GM21717 (cell line): ENCODE results near the gene HS3ST2.

Experiments
- ATAC-seq: cut with Tn5 transposase; IDR thresholded peaks from one replicate; pipeline ENCODE4 v1.9.1; 2021; ENCODE audit warnings: mild to moderate bottlenecking, moderate library complexity; ENCODE audit not compliant: unreplicated experiment

Gene HS3ST2

DNA sequence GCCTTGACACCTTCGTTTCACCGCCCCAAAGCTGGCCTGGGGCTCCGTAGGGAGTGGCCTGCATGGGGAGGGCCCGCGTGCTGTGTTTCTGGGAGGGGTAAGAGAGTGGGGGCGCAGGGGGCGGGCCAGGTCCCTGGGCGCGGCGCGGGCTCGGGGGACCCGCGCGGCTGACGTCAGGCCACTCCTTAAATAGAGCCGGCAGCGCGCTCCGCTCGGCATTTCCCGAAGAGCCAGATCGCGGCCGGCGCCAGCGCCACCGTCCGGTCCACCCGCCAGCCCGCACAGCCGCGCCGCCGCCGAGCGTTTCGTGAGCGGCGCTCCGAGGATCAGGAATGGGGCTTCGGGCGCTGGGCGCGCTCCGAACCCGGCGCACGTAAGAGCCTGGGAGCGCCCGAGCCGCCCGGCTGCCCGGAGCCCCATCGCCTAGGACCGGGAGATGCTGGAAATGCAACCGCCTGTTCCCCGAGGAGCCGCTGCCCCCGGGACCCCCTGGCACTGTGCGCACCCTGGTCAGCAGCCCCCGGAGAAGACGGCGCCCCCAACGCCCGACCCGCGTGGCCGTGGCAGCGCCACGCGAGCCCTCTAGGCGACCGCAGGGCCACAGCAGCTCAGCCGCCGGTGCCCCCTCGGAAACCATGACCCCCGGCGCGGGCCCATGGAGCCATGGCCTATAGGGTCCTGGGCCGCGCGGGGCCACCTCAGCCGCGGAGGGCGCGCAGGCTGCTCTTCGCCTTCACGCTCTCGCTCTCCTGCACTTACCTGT lies at the start of gene HS3ST2:
TSS of gene HS3ST2 (plus strand) at position 215 of the 763 bp plus-strand sequence. CDS start at position 664, 449 bp downstream.
- no peak for ATAC-seq

DNA sequence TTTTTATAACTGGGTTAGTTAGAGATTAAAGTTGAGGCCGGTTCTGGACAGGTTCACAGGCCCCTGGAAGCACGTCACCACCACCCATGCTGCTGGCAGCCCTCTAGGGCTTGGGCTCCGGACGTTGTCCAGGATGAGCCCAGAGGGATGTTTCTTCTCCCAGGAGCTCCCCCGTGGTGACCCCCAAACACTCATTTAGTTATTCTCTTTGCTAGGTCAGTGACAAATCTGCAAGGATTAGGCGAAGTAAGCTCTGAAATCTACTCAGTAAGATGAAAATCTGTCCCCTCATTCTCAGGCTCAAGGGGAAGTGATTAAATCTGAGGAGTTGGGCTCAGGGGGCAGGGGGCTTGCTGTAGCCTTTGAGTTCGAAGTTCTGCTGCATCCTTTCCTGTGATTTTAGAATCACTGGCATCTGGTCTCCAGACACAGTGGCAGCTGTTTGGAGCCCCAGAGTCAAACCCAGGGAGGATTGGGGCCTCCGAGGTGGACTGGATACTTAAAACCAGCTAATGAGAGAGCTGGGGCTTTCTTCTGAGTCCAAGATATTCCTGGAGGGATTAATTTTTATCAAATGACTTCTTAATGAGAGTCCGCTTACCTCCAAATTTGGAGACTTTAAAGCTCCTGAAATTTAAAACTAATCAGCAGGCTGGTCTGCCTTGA lies 49.2 kb upstream of the HS3ST2 start:
- ATAC-seq = no peak

GRCh38 chr16:22765479-22765878 lies 48.5 kb upstream of the HS3ST2 start:
- ATAC-seq = no peak

GRCh38 chr16:22770866-22771265 lies 43.1 kb upstream of the HS3ST2 start:
- ATAC-seq = no peak

DNA sequence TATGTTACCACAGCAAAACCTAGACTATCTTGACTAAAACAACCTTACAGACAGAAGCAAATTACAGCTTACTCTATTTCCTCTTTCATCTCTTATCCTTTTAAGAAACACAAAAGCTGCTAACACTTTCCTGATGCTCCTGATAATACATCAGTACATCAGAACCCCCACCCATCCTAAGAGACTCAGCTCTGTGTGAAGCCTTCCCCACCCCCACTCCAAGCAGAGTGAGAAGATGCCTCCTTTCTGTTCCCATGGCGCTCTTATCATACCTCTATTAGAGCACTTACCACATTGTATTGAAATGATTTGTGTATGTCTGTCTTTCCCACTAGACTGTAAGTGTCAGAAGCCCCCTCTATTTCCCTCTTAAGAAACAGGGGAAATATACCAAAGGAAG lies 42.4 kb upstream of the HS3ST2 start:
- ATAC-seq = no peak

- ATAC-seq = no peak
Measured at GRCh38 chr16:22775220-22775922, 38.6 kb upstream of the HS3ST2 start.

DNA sequence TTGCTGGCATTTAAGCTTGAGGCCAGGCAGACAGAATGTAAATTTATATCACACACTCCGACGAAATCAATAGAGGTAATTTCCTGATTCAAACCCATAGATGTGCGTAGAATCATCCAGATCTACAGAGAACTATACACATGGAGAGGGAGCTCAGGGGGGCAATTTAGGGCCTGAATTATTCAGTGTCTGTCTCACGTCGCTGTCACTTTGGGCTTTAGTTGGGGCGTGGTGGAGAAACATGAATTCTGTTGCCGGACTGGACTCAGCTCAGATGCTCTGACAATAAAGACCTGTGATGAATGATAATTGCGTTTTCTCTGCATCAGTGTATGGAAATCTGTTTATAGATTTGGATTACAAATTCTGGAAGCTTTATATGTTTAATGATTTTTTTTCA lies 32.5 kb upstream of the HS3ST2 start:
- ATAC-seq = no peak

GRCh38 chr16:22782314-22782713 lies 31.6 kb upstream of the HS3ST2 start:
- no peak for ATAC-seq

GRCh38 chr16:22784690-22785214 lies 29.2 kb upstream of the HS3ST2 start:
- ATAC-seq = no peak

DNA sequence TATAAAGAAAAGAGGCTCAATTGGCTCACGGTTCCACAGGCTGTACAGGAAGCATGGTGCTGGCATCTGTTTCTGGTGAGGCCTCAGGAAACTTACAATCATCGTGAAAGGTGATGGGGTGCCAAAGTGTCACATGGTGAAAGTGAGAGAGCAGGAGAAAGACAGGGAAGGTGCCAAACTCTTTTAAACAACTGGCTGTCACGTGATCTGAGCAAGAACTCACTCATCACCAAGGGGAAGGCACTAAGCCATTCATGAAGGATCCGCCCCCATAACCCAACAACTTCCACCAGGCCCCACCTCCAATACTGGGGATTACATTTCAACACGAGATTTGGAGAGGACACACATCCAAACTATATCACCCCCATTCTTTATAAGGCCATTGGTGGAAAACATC lies 28.4 kb upstream of the HS3ST2 start:
- no peak for ATAC-seq

GRCh38 chr16:22786284-22786683 lies 27.7 kb upstream of the HS3ST2 start:
- no peak for ATAC-seq

- ATAC-seq = no peak
Measured at GRCh38 chr16:22786691-22787090, 27.3 kb upstream of the HS3ST2 start.

GRCh38 chr16:22787466-22788192 lies 26.3 kb upstream of the HS3ST2 start:
- no peak for ATAC-seq

DNA sequence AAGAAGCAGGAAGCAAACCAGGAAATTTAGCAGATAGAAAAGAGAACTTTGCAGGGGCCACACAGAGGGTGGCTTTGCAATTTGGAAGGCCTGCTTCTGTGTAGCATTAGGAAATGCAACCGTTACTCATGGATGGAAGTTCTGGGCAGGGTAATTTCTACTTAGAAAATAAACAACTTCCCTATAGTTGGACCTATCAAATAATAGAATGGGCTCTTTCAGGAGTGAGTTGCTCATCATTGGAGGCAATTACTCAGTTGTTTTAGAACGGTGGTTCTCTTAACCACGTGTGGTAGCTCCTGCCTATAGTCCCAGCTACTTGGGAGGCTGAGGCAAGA lies 25.8 kb upstream of the HS3ST2 start:
- no peak for ATAC-seq

DNA sequence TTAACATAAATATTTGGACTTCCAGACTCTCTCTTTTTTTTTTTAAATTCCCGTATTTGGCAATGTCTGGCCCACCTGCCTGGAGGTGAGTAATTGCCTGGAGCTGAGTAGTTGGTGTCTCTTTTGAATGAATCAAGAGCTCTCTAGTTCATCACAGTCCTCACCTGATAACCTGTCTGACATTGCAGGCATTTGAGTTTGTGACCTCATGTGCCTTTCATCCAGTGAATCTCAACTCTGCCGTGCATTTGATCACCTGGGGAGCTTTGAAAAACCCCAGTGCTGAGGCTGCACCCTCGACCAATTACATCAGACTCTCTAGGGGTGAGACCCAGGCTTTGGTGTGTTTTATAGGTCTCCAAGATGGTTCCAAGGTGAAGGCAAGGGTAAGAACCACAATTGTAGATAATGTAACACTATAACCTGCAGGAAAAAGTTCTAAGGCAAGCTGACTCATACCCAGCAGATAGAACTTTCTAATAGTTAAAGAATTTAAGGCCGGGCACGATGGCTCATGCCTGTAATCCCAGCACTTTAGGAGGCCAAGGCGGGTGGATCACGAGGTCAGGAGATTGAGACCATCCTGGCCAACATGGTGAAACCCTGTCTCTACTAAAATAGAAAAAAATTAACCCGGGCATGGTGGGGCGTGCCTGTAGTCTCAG lies 24.5 kb upstream of the HS3ST2 start:
- no peak for ATAC-seq

DNA sequence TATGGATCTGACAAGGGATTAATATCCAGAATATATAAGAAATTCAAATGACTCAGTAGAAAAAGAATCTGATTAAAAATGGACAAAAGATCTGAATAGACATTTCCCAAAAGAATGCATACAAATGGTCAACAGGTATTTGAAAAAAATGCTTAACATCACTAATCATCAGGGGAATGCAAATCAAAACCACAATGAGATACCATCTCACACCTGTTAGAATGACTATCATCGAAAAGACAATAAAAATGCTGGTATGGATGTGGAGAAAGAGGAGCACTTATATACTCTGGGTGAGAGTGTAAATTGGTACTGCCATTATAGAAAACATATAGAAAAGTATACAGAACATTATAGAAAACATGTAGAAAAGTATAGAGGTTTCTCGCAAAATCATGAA lies 16.4 kb upstream of the HS3ST2 start:
- ATAC-seq = no peak

GRCh38 chr16:22799113-22799512 lies 14.8 kb upstream of the HS3ST2 start:
- ATAC-seq = no peak

GRCh38 chr16:22804893-22805292 lies 9.1 kb upstream of the HS3ST2 start:
- no peak for ATAC-seq

- ATAC-seq = no peak
Measured at GRCh38 chr16:22805326-22805725, 8.6 kb upstream of the HS3ST2 start.

GRCh38 chr16:22806811-22807210 lies 7.2 kb upstream of the HS3ST2 start:
- ATAC-seq = no peak

DNA sequence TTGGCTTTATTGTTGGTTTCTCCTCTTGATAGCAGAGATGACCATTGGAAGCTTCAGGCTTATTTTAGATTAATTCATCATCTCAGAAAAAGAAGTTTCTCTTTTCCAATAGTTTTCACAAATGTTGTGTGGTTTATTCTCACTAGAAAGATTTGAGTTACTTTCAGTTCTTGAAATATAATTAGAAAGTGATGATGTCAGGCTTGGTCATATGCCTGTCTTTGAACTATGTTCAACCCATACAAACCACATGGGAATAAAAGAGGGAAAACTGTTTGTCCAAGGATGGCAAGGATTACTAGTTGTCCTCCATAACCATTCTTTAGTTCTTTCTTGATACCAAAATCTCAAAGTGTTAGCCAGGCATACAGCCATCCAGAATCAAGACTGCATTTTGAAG lies 3.7 kb upstream of the HS3ST2 start:
- ATAC-seq = no peak
